Embryonic facial prominence (tissue), 1 donor: ENCODE data around the gene ACSS3.
A peak's percentile ranks its signal among the peaks of the same experiment; 100 is the strongest.

ENCODE experiments used
- DNase-seq: peaks from one replicate; pipeline ENCODE4 v3.0.0-alpha.2; 2016; ENCODE audit errors: extremely low spot score

The ACSS3 gene

GRCh38 chr12:81222846-81223592 is 145.1 kb downstream of the ACSS3 start:
- no peak for DNase-seq

- DNase-seq, result no peak
Measured at GRCh38 chr12:81224626-81225025, 146.7 kb downstream of the ACSS3 start.

GRCh38 chr12:81229759-81230158 is 151.9 kb downstream of the ACSS3 start:
- DNase-seq, result no peak

GRCh38 chr12:81231574-81232368 is 153.9 kb downstream of the ACSS3 start:
- DNase-seq, result no peak

- no peak for DNase-seq
Measured at GRCh38 chr12:81245458-81245857, 167.6 kb downstream of the ACSS3 start.

GRCh38 chr12:81245907-81246570 is 168.2 kb downstream of the ACSS3 start:
- no peak for DNase-seq

- no peak for DNase-seq
Measured at GRCh38 chr12:81249976-81250375, 172.1 kb downstream of the ACSS3 start.

- no peak for DNase-seq
Measured at GRCh38 chr12:81252228-81252627, 174.3 kb downstream of the ACSS3 start.

GRCh38 chr12:81253360-81253759 is 175.5 kb downstream of the ACSS3 start:
- no peak for DNase-seq

GRCh38 chr12:81255456-81255855 is 177.6 kb downstream of the ACSS3 start:
- DNase-seq, result no peak

- DNase-seq, result no peak
Measured at GRCh38 chr12:81255947-81256346, 178.1 kb downstream of the ACSS3 start.

- peak; percentile 47 for DNase-seq
Measured at GRCh38 chr12:81257947-81258551, 180.2 kb downstream of the ACSS3 start.

- no peak for DNase-seq
Measured at GRCh38 chr12:81259360-81259759, 181.5 kb downstream of the ACSS3 start.

- no peak for DNase-seq
Measured at GRCh38 chr12:81261508-81262207, 183.8 kb downstream of the ACSS3 start.

- DNase-seq, result no peak
Measured at GRCh38 chr12:81263072-81263471, 185.2 kb downstream of the ACSS3 start.

- no peak for DNase-seq
Measured at GRCh38 chr12:81270385-81270784, 192.5 kb downstream of the ACSS3 start.

GRCh38 chr12:81274637-81275529 is 197.0 kb downstream of the ACSS3 start:
- no peak for DNase-seq

GRCh38 chr12:81284137-81284536 is 206.3 kb downstream of the ACSS3 start:
- no peak for DNase-seq

GRCh38 chr12:81288651-81289050 is 210.8 kb downstream of the ACSS3 start:
- DNase-seq, result no peak
